ENCODE results near the gene SLC1A5.
"Not testable (repeated sequence)": the region's sequence is repeated elsewhere in the genome, so short reads cannot be mapped to it uniquely, and the experiment has no call there.

The SLC1A5 gene

DNA sequence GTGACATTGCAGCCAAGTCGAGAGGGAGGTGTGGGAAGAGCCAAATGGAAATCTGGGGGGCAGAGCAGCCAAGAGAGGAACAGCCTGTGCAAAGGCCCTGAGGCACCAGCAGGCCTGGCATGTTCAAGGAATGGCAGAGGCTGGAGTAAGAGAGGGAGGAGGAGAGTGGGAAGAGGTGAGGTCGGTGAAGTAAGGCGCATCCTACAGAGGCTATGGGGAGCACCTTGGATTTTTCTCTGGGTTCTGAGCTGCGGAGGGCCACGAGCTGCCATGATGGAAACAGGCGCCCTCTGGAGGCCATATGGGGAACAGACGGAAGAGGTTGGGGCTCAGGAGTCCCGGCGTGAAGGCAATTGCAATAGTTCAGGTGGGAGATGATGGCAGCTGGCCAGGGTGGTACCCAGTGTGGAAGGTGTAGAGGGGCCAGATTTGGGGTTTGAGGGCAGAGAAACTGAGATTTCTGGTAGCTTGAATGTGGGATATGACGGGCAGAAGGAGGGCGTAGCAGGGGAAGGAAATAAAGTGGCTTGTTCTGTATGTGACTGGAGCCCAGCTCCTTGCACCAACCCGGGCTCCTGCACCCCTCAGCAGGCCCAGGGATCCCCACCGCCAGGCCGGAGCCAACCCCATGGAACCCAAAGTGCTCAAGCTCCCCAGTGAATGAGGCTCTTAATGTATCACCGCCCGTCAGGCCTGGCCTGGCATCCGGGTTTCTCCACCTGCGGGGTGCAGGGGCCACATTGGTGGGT is 21.7 kb downstream of the SLC1A5 start:
- no peak for DNase-seq

DNA sequence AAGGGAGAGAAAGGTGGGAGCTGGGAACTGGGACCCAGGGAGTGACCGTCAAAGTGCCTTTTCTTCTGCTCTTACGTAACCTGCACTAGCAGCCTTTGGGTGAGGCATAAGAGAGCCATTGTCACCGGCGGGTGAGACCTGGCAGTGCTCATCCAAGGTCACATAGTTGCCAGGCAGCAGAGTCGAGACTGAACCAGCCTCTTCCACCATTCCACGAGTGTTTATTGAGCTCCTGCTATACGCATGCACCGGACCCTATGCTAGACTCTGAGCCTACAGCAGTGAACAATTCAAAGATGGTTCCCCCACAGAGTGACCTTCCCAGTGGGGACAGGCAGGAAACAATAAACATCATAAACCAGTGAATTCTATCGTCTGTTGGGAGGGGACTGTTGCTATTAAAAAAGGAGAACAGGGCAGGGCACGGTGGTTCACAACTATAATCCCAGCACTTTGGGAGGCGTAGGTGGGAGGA is 23.5 kb downstream of the SLC1A5 start:
- no peak for DNase-seq

DNA sequence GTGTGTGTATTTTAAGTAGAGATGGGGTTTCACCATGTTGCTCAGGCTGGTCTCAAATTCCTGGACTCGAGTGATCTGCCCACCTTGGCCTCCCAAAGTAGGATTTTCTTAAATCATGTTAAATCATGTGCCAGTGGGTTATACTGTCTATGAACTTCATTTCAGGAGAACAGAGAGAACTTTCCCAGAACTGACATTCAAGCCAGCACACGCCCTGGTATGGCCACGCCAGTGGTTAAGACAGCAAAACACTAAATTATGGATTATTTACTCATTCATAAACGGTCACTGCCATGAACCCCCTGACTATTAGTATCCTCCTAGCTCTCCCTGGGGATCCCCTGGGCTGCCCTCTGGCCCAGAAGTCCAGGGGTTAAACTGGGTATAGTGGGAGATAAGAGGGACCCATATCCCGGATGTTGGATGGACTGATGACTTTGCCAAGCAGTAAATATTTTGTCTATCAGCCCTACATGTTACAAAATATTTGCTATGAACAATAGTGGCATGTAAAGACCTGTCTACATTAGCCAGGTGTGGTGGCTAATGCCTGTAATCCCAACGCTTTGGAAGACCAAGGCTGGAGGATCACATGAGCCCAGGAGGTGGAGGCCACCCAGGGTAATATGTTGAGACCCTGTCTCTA is 26.0 kb downstream of the SLC1A5 start:
- no peak for DNase-seq

DNA sequence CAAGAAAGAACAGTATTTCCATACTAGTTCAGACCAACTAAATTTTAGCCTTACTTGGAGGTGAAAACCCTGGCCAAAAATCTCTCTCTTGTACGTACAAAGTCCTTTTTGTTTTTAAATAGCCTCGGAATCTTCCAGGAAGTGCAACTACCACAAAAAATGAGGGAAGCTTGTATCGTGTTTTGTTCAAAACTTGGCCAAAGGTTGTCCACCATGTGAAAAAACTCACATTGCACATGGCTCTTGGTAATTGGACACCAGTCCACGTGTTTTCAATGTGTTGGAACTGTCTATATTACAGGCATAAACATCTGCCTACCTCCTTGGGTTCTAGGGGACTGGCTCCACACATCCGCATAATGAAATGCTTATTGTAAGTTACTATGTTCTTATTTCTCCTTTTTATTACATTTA is 27.0 kb downstream of the SLC1A5 start:
- DNase-seq, result no peak

DNA sequence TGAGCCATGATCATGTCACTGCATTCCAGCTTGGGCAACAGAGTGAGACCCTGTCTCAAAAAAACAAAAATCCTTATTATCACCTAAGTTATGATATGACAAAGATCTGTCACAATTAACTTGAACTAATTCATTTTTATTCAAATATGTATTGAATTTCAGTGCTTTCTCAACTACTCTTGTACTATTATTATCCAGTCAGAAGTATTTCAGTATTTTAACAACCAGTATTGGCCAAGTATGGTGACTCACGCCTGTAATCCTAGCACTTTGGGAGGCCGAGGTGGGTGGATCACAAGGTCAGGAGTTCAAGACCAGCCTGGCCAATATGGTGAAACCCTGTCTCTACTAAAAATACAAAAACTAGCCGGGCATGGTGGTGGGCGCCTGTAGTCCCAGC is 27.5 kb downstream of the SLC1A5 start:
- DNase-seq, result not testable (repeated sequence)

DNA sequence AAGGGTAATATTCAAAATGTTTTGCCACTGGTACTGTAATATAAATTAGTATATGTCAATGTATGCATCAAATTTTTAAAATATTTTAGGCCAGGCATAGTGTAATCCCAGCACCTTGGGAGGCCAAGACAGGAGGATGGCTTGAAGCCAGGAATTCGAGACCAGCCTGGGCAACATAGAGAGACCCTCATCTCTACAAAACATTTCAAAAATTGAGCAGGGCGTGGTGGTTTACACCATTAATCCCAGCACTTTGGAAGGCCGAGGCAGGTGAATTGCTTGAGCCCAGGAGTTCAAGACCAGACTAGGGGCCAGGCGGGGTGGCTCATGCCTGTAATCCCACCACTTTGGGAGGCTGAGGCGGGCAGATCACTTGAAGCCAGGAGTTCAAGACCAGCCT is 28.0 kb downstream of the SLC1A5 start:
- no peak for DNase-seq

DNA sequence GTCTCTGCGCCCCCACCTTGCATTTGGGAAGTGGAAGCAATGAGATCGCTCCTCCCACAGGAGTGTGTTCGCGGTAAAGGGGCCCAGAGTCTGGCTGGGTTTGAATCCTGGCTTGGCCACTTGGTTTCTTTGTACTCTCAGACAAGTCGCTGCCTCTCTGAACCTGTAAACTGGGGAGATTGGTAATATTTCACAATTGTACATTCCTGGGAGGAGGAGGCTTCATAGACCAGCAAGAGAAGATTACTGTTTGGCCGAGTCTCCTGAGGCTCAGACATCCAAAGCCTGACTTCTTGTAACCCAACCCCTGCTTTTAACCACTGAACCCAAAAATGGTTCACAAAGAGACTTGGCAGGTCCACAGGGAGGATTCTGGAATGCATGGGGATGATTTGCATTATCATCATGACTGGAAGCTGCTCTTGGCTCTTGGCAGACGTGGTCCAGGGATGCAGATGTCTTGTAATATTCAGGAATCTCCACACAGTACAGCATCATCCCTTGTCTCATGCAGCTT is 28.5 kb downstream of the SLC1A5 start:
- DNase-seq, result peak; percentile 53

DNA sequence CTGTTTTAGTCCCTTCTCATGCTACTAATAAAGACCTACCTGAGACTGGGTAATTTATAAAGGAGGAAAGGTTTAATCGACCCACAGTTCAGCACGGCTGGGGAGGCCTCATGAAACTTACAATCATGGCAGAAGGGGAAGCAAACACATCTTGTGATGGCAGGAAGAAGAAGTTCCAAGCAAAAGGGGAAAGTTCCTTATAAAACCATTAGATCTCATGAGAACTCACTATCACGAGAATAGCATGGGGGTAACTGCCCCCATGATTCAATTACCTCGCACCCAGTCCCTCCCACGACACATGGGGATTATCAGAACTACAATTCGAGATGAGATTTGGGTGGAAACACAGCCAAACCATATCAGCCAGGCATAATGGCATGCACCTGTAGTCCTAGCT is 29.2 kb downstream of the SLC1A5 start:
- DNase-seq, result no peak

DNA sequence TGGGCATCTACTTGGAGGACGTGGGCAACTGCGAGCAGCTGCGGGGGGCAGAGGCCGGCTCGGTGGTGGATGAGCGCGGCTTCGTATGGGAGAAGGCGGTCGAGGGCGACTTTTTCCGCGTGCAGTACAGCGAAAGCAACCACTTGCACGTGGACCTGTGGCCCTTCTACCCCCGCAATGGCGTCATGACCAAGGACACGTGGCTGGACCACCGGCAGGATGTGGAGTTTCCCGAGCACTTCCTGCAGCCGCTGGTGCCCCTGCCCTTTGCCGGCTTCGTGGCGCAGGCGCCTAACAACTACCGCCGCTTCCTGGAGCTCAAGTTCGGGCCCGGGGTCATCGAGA is 31.9 kb downstream of the SLC1A5 start:
- no peak for DNase-seq

DNA sequence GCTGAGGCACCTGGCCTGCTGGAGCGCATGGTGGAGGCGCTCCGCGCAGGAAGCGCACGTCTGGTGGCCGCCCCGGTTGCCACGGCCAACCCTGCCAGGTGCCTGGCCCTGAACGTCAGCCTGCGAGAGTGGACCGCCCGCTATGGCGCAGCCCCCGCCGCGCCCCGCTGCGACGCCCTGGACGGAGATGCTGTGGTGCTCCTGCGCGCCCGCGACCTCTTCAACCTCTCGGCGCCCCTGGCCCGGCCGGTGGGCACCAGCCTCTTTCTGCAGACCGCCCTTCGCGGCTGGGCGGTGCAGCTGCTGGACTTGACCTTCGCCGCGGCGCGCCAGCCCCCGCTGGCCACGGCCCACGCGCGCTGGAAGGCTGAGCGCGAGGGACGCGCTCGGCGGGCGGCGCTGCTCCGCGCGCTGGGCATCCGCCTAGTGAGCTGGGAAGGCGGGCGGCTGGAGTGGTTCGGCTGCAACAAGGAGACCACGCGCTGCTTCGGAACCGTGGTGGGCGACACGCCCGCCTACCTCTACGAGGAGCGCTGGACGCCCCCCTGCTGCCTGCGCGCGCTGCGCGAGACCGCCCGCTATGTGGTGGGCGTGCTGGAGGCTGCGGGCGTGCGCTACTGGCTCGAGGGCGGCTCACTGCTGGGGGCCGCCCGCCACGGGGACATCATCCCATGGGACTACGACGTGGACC is 32.4 kb downstream of the SLC1A5 start:
- DNase-seq, result no peak

DNA sequence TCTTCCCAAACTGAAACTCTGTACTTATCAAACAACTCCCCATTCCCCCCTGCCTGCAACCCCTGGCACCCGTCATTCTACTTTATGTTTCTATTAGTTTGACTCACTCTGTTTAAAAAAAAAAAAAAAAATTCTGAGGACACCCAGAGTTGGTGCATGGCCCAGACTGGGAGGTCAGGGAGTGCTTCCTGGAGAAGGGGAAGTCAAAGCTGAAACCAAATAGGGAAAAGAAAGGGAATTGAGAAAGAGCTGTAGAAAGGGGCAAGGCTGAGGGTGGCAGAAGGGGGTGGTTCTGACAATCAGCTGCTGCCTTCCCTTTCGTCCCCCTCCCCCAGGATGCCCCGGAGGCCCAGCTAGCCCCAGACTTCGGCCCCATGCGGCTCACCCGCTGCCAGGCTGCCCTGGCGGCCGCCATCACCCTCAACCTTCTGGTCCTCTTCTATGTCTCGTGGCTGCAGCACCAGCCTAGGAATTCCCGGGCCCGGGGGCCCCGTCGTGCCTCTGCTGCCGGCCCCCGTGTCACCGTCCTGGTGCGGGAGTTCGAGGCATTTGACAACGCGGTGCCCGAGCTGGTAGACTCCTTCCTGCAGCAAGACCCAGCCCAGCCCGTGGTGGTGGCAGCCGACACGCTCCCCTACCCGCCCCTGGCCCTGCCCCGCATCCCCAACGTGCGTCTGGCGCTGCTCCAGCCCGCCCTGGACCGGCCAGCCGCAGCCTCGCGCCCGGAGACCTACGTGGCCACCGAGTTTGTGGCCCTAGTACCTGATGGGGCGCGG is 33.1 kb downstream of the SLC1A5 start:
- DNase-seq, result no peak

DNA sequence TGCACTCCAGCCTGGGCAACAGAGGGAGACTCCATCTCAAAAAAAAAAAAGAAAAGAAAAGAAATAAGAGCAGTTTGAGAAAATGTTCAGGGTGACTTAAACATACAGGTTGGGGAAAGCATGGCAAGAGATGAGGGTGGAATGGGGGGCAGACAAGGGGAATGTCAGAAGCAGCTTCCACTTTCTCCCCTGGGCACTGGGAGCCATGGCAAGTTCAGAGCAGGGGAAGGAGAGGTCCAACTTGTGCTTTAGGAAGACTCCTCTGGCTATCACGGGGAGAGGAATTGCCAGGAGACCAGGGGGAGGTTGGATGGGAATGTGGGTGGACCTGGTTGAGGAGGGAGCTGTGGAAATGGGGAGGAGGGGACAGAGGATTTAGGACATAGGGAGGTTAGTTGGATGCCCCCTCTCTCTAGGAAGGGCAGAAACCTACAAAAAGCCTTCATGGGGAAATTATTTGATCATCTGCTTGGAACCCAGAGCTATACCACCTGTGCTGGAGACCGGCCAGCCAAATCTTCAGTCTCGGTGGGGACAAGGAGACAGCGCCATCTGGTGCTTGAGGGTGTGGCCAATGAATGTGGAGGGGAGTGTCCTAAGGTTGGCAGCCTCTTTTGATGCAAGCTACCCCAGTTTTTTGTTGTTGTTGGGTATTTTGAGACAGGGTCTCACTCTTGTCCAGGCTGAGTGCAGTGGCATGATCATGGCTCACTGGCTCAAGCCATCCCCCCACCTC is 34.8 kb downstream of the SLC1A5 start:
- DNase-seq, result peak; percentile 63

DNA sequence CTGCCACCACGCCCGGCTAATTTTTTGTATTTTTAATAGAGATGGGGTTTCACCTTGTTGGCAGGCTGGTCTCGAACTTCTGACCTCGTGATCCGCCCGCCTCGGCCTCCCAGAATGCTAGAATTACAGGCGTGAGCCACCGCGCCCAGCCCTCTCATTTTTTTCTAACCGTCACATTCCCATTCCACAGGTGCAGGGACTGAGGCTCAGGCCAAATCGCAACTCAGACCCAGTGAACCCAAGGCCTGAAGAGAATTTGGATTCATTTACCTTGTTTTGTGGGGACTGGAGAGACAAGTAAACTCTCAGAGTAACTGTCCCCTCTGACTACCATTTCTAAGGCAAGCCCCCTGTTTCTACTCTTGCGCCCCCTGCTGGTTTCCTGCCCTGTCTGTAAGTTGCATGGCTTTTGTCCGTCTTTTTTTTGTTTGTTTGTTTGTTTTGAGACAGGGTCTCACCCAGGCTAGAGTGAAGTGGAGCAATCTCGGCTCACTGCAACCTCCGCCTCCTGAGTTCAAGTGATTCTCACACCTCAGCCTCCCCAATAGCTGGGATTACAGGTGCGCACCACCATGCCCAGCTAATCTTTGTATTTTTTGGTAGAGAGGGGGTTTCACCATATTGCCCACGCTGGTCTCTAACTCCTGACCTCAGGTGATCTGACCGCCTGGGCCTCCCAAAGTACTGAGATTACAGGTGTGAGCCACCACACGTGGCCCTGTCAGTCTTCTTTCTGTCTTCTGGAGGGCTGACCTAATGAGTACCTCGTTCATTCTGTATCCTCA is 39.9 kb downstream of the SLC1A5 start:
- DNase-seq, result peak; percentile 59

DNA sequence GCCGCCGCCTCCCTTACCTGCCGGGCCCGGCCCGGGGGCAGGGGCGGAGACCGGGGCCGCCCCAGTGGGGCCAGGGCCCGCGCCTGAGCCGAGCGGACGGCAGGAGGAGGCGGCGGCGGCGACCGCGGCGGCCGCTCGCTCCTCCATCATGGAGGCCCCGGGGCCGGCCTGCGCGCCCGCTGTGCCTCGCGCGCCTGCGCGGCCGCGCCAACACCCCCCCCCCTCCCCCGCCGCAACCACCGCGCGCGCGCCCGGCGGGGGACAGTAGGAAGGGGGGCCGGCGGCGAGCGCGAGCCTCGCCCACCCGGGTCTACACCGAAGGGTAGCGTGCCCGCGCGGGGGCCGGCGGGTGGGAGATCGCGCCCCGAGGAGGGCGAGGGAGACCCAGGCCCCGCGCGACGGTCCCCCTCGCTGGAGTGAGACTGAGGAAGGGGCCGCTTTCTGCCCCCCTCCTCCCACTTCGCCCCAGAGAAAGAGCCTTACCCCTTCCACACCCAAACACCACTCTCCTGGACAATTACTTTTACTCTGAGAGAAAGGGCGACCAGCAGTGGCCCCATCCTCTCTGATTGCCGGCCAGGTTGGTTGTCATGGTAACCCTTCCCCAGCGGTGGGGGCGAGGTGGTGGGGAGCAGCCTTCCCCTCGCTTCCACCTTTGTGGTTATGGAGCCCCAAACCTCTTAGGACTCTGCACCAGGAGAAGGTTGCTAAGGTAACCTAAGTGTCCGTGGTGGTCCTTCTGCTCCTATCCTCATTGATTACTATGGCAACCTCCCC is 41.9 kb downstream of the SLC1A5 start, which contains the start of gene STRN4:
Gene STRN4 (minus strand): TSS at position 170 of the 777 bp plus-strand sequence. CDS start 20 bp downstream, at position 150.
- DNase-seq, result peak; percentile 75

DNA sequence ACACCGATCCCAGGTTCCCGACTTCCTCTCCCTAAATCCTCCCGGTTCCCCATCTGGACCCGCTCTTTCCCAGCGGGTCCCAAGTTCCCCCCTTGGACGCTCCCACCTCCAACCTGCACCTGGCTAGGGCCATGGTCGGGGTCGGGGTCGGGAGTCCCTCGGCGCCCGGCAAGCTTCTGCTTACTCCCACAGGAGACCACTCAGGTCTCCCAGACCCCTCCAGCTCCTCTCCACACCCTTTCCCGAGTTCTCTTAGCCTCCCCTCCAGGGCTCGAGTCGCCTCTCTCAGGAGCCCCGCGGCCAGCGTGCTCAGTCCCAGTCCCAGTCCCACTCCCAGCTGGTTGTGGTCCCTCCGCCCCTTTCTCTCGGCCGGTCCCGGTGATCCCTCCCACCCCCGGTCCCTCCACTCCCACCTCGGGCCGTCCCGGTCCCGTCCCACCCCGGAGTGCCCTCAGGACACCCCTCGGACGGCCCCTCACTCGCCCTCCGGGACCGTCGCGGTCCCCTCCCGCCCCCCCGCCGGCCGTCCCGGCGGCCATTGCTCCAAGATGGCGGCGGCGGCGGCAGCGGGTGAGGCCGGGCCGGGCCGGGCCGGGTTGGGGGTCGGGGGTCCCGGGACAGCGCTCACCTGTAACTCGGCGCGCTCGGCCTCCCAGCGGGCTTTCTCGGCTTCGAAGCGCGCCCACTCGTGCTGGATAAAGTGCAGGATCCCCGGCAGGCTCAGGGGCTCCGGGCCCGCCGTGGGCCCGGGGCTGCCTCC is 42.7 kb downstream of the SLC1A5 start, which contains the start of gene FKRP:
Gene FKRP (plus strand): TSS at position 537 of the 760 bp plus-strand sequence. CDS start 9,394 bp downstream, outside the sequence.
- DNase-seq, result no peak

DNA sequence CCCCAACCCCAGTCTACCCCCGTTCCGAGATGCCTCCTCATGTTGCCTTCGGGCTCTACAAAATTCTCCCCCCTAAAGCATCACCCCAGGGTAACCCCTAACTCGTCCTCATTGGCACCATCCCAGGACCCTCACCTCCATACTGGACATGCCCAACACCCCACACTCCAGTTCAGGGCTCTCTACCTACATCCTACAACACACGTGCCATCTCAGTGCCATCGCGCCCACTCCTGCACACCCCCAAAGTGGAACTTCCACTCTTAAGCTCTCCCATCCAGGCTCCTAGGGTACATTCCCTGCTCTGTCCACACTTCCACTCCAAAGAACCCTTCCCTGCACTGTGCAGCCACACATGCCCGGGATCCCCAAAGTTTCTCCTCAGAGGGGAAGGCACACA is 43.4 kb downstream of the SLC1A5 start:
- DNase-seq, result no peak

DNA sequence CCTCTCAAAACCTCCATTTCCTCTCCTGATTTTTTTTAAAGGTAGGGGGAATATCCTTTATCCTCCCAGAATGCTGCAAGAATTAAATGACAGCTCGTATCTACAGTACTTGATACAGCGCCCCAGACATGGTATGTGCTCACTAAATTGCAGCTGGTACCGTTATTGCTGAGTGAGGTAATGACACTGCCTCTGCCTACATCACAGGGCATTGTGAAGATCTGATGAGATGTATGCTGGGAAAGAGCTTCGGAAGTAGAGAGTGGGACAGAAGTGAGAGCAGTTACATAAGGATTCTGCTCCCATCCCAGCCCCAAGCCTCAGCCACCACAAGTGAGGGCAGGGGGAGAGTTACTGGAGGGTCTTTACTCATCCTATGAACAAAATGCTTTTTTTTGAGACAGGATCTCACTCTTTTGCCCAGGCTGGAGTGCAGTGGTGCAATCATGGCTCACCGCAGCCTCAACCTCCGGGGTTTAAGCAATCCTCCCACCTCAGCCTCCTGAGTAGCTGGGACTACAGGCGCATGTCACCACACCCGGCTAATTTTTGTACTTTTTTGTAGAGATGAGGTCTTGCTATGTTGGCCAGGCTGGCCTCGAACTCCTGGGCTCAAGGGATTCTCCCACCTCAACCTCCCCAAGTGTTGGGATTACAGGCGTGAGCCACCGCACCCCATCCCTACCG is 44.2 kb downstream of the SLC1A5 start:
- no peak for DNase-seq

DNA sequence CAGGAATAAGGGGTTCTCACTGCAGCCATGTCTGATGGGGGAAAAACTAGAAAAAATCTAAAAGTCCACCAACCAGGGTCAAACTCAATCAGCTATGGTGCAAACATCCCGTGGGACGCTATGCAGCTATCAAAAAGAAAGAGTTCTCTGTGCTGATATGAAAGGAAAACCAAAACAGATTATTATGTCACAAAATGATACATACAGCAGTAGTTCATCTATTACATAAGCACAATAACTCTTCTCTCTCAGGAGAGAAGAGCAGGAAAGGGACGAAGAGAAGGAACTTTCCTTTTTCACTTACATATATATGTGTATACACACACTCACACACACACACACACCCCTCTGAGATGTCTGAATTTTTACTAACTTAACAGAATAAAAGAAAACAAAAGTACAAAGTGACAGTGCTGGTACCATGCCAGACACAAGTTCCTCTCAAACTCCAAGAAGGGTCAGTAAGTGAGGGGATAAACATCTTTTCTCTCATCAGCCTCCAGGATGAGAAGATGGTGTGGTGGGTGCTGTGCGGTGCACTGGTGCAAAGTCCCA is 45.4 kb downstream of the SLC1A5 start:
- DNase-seq, result no peak

DNA sequence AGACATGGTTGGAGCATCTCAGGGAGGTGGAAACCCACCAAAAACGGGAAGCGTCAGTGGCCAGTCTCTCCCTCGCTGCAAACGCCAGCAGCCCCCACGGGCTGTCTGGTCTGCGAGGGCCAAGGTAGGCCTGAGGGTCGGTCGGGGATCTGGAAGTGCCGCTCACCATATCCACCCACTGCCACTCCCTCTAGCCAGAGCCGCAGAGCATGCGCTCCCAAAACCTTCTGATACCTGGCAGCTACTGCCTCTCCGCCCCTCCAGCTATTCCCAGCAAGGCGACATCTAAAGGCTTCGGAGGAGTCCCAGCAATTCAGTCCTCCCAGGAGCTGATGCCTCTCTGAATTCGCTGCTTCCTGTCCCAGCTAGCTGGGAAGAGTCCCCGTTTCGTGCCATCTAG is 46.9 kb downstream of the SLC1A5 start:
- no peak for DNase-seq

Data from right hindlimb (tissue), 1 donor.